Right kidney (tissue), 1 donor: ENCODE data around the gene HSPA9.
"Not testable (repeated sequence)": the region's sequence is repeated elsewhere in the genome, so short reads cannot be mapped to it uniquely, and the experiment has no call there.

ENCODE experiments used
- DNase-seq: peaks from one replicate; pipeline ENCODE4 v3.0.0-alpha.2; 2016

The HSPA9 gene

DNA sequence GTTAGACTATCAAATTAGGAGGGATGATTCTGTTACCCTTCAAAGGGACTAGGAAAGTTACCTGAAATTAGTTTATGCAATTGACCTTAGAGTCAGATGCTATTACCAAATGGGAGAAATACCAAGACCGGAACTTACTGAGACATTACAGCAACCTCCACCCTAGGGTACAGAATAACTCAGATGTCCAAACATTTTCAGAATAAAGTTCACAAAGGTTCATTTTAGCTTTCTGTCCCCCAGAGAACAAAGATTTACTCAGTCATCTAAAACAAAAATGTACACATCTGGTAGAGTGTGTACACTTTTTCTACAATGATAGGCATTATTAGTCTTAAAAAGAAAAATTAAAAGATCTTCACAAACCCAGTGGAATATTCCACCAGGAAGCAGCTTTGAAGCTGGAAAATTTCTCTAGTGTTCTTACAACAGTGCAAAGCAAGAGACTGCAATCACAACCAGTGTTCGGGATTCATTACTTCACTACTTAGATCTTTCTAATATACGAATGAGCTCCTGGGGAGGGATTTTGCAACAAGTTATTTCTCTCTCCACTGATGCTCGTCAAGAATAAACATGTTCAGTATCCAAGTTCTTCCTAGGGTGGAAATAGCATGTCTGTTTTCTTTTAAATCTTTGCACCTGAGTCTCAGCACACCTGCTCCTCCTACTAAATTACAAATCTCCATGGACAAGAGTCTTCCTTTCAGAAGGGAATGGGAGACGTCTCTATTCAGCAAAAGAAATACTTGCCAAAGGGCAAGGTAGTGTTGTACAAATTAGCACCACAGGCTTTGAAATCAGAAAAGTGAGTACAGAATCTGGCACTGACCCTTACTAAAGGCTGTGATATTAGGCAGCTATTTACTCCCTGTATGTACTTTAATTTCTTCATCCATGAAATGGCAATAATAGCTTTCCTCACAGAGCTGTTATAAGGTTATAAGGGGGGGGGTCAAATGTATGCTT is 40.9 kb downstream of the HSPA9 start:
- no peak for DNase-seq

DNA sequence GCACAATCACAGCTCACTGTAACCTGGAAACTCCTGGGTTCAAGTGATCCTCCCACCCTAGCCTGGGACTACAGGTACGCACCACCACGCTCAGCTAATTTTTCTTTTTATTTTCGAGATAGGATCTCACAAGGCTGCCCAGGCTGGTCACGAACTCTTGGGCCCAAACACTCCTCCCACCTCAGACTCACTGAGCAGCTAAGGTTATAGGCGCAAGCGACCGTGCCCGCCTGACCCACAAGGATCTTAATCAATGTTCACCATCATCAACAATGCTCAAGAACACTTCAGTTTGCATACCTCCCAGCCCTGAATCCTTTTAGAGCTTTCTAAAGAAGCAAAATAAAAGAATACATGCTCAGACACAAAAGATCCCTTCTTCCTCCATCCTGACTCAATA is 45.4 kb downstream of the HSPA9 start:
- DNase-seq, result no peak

DNA sequence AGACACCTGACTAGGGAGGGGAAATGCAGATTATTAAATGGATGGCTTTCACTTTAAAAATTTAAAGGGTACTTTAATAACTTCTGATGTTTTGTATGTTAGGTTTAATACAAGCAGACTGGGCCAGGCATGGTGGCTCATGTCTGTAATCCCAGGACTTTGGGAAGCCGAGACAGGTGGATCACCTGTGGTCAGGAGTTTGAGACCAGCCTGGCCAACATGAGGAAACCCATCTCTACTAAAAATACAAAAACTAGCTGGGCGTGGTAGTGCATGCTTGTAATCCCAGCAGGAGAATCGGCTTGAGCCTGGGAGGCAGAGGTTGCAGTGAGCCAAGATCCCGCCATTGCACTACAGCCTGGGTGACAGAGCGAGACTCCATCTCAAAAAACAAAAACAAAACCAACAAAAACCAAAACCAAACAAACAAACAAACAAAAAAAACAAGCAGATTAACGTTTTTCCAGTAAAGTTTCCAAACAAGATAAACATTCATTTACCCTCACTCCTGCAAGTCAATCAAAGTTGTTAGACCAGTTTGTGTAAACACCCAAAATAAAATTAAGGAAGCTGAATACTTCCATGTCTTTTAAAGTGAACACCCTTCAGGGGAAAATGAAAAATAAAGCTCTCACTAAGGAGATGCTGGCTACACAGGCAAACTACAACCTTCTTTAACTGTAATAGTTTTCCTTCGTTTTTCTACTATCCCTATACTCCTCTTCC is 46.3 kb downstream of the HSPA9 start:
- no peak for DNase-seq

DNA sequence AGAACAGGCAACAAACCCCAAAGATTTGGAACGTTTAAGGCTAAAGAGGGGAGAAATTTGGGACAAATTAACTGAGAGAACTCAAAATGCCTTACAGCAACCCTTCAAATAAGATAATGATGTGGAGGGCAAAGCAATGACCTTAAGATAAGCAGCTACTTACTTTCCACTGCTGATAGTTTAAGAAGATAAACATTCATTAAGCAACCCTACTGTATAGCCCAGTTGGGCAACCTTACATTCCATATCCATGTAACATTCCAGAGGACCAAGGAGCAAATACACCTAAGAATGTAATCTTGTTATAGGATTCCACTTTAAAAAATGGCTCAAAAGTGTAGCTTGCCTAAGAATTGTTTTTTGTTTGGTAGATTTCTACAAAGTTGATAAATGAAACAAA is 47.0 kb downstream of the HSPA9 start:
- DNase-seq, result no peak

DNA sequence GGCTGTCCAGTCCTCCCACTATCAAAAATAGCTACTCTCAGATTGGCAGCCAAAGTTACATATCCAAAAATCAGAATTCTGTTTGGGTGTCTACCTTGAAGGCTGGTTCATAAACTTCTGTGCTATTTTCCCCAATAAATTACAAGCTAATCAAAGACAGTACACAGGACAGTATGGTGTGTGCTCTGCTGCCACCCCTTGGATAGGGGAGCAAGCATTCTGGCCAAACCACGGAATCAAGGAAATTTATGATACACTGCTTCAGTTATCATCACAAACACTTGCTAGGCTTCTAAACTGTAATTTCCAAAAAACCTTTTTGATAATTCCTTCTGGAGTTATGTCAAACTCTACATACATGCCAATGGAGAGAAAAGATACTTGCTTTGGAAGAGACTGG is 48.0 kb downstream of the HSPA9 start:
- no peak for DNase-seq

DNA sequence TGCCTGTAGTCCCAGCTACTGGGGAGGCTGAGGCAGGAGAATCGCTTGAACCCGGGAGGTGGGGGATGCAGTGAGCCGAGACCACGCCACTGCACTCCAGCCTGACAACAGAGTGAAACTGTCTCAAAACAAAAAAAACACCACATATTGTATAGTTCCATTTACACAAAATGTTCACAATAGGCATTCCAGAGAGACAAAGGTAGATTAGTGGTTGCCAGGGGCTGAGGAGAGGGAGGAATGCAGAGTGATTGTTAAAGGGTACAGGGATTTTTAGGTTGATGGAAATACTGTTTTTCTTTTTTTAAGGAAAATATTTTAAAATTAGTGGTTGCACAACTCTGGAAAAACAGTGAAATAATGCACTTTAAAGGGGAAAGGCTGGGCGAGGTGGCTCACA is 51.8 kb downstream of the HSPA9 start:
- DNase-seq, result no peak

DNA sequence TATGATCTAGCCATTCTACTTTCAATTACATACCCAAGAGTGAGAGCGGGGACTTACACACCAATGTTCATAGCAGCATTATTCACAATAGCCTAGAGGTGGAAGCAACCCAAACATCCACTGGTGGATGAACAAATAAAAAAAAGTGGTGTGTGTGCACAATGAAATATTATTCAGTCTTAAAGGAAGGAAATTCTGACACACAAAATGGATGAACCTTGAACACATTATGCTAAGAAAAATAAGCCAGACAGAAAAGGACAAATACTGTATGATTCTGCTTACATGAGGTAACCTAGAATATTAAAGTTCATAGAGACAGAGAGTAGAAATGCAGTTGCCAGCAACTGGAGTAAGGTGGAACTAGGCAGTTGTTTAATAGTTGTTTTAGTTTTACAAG is 54.2 kb downstream of the HSPA9 start:
- no peak for DNase-seq

DNA sequence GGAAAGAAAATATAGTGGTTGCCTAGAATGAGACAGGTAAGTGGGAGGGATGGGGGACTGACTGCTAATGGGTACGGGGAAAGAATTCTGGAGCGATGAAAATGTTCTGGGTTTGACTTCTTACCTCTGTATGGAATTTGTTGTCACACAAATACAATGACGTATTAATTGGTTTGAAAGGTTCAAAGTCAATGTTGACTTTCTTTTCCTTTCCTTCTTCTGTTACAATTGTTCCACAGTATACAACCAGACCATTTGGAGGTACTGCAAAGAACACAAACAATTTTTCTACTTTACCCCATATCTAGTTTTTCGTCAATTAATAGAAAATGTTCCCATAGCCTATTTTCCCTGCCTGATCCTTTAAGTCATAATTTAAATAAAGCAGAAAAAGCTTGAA is 57.8 kb downstream of the HSPA9 start:
- DNase-seq, result no peak

DNA sequence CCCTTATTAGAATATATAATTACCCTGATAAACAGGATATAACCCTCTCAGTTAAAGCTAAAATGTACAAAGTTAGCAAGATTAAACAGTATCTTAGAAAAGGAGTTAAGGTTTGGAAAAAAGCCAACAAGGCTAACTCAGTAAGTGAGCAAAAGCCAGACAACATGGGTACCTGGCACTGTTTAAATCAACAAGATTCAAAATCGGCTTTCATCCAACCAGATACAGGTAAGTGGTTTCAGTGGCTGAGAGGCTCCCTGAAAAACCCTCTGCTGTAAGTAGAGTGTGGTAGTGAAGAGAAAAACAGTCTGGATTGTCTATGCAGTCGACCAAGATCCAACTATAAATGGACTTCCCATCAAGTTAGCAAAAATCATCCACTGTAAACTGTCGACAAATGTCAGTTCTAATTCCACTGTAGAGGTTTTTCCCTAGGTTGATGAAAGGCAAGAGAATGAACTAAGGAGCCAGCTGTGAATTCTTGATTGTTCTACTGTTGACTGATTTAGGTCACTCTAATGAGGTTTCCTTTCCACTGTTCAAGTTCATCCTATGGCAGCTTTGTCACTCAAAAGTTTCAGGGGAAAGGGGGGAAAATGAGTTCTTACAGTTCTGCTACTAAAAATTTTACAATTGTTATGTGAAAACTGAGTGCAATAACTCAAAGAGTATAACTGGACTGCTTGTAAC is 59.5 kb downstream of the HSPA9 start:
- DNase-seq, result no peak

DNA sequence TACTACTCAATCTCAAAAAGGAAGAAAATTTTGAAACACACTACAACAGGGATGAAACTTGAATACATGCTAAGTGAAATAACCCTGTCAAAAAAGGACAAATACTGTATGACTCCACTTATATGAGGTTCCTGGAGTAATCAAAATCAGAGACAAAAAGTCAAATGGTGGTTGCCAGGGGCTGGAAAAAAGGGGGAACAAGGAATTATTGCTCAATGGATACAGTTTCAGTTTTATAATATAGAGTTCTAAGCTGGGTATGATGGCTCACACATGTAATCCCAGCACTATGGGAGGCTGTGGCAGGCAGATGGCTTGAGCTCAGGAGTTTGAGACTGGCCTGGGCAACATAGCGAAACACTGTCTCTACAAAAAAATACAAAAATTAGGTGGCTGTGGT is 61.2 kb downstream of the HSPA9 start:
- no peak for DNase-seq

DNA sequence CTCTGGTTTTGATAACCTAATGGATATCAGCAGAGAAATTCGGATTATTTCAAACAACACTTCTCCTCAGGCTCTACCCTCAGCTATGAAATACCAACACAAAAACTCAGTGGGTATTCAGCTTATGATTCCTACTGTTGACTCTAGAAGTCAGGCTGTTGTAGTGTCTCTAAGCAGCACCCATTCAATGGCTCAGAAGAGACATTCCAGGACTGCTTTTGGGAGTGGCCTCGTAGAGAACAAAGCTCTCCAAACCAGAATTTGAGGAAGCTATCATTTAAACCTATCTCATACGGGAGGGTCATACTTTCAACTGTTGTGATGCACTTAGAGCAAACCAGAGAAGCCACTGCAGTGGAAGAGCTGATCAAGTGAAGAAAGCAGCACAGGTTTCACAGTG is 66.2 kb downstream of the HSPA9 start:
- DNase-seq, result no peak

DNA sequence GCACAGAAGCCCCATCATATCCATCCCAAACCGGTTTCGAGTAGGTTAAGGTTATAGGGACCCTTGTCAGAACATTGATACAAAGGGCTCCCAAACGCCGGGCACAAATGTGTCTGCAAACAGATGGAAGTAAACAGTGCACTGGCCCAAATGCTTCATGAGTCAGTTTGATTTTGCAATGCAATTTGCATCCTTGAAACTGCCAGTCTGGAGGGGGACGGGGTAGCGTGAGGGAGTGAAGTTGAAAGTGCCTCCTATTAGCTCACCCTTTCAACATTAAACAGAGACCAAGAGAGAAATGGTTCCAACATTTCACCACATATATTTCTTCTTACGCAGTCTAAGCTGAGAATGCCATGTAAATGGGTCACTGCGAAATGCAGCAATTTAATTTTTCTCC is 67.7 kb downstream of the HSPA9 start:
- not testable (repeated sequence) for DNase-seq

DNA sequence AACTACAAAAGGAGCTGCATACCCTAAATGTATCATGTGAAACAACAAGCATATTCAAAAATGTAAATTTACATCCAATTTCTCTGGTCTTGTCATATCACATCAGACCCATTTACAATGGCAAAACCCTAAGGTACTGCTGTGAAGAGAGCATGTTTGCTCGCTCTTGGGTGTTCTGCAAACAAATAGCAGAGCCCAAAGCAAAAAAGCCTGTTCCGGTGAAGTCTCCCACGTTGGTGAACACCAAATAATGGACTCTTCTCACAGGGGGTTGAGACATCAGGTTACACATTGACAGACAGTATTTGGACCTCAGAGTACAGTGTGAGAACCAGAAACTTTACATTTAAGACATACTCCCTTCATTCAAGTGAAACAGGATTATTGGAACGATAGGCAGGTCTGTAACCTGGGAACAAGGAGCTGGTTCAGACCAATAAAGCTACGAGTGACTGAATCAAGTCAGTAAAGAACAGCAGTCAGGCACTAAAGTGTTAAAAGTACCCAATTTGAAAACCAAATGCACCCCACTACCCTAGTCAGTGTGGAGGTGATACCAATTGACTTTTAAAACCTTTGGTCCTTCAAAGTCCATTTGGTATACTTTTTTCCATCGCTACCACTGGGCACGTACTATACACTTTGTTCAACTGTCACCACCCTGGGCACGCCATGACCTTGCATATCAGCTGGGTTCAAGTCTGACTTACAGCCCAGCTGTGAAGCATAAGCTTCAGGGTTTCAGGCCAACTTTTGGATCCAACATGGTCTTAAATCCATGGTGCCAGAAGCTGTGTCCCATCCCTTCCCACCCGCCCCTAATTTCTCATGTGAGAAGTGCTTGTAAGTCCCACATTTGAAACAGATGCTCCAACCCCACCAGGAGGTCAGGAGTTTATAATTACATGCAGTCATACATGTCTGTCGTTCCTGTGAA is 68.6 kb downstream of the HSPA9 start:
- DNase-seq, result no peak

DNA sequence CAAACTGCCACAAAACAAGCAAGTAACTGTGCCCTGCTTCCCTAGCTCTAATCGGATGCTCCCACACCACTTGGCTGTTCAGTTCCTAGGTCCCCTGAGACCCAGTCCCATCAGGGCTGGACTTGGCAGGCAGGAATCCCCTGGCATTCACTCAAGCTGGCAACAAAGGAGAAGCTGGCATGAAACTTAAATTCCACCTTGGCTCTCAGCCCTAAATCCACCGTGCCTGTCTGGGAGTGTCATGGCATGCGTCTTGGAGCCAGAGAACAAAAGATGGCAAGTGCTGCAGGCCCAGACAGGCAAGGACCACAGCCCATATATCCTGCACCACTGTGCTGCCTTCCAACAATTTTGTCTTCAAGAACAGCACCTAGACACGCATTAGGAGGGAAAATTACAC is 70.4 kb downstream of the HSPA9 start:
- DNase-seq, result no peak
